NCI-H82 treated with DMSO at 0.1 percent for 48 hours (cell line): ENCODE results near the gene CR1.
A peak's percentile ranks its signal among the peaks of the same experiment; 100 is the strongest.
"Not testable (repeated sequence)": the region's sequence is repeated elsewhere in the genome, so short reads cannot be mapped to it uniquely, and the experiment has no call there.

Experiments used
- DNase-seq: peaks from one replicate; lab custom pipeline; 2025; ENCODE audit not compliant: unreplicated experiment; lab: John Stamatoyannopoulos, UW

CR1 gene

GRCh38 chr1:207638487-207639145 is 142.7 kb downstream of the CR1 start:
- DNase-seq, result not testable (repeated sequence)

GRCh38 chr1:207639362-207639761 is 143.4 kb downstream of the CR1 start:
- not testable (repeated sequence) for DNase-seq

- no peak for DNase-seq
These were observed 148.4 kb downstream of the CR1 start for GRCh38 chr1:207644166-207644851.

- peak; percentile 62 for DNase-seq
These were observed 149.1 kb downstream of the CR1 start, which contains the start of gene CR1L for GRCh38 chr1:207644852-207645634. TSS of gene CR1L (plus strand) at chr1:207645133. CDS start at chr1:207645234, 101 bp downstream.

- no peak for DNase-seq
These were observed 149.7 kb downstream of the CR1 start for GRCh38 chr1:207645635-207646081.

DNA sequence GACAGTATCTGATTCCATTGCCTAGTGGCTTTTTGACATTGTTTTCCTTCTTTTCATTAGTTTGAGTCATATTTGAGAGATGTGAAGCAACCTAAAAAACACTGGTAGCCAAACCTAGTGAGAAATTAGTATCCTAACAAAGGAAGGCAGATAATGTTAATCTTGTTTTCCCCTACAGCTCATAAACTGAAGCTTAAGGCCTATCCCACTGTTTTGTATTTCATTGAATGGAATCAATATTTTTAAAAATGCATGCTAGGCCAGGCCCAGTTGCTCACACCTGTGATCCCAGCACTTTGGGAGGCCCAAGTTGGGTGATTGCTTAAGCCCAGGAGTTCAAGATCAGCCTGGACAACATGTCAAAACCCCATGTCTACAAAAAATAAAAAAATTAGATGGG is 150.2 kb downstream of the CR1 start:
- DNase-seq, result no peak

DNA sequence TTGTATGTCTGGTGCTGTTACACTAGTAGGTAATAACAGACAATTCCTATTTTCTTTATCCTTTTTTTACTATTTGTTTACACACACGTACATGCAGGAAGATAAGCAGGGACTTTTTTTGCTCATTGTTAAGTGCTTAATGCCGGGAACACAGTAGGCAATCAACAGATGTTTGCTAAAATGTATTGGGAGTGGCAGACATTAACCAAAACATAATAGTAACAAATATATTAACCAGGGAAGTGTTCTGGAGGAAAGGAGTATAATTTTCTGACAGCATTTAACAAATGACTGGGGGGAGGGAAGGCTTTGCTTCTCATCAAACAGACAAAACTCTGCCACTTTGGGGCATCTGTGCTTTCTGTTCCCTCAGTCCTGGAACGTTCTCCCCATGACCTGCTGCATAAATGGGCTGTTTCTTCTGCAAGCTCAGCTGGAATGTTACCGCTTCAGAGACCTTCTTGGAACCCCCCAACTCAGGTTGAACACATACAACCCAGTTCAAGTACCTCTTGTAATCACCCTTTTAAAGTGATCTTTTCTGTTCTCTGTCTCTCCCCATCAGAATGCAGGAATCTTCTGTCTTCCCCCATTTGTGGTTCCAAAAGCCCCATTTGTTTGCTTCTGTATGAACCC is 151.1 kb downstream of the CR1 start:
- no peak for DNase-seq

DNA sequence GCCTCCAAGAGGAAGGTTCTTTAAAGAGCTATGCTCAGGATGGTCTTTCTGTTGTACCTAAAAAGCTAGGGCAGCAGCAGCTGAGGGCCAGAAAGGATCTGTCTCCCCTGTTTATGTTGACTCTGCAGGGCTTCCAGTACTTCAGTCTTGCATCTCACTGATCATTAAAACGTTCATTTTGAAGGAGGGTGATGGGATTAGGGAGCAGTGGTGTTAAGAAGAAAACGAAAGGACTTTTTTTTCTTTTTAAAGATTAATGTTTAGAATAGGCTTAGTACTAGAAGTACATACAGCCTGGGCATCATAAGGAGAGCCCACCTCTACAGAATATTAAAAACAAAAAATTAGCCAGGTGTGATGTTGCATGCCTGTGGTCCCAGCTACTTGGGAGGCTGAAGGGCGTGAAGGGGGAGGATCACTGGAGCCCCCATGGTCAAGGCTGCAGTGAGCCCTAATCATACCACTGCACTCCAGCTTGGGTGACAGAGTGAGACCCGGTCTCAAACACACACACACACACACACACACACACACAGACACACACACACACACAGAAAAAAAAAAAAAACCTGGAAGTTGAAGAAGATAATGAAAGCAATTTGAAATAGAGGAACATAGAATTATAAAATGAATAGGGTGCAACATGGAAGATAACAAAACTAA is 151.8 kb downstream of the CR1 start:
- no peak for DNase-seq

GRCh38 chr1:207648334-207649209 is 152.6 kb downstream of the CR1 start:
- no peak for DNase-seq

- DNase-seq, result no peak
These were observed 153.3 kb downstream of the CR1 start for GRCh38 chr1:207649210-207649753.

DNA sequence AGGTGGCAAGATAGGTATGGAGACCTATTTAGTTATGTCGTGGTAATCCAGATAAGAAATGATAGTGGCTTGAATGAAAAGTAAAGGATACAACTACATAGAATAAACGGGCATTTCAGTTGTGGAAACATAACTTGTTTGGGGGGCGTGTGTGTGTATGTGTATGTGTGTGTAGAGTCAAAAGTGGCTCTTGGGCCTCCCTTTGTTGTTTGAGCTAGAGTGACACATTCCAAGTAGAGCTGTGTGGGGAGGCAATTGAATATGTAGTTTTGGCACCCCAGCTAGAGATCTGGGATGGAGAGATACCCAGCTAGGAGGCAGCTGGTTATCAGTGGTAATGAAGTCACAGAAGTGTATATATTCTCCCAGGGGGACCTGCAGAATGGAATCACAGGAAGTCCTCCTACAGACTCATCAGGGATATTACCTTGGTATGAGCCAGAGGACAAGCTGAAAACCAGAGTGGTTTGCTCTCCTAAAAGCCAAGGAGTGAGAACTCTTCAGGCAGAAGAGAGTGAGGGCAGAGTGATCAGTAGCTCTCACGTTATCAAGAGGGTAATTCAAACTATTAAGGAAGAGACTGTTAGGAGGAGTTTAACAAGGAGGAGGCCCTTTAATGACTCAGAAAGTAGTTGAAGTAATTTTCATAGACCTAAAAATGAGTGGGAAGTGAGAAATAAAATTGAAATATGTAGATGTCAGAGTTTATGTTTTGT is 154.1 kb downstream of the CR1 start:
- DNase-seq, result no peak

DNA sequence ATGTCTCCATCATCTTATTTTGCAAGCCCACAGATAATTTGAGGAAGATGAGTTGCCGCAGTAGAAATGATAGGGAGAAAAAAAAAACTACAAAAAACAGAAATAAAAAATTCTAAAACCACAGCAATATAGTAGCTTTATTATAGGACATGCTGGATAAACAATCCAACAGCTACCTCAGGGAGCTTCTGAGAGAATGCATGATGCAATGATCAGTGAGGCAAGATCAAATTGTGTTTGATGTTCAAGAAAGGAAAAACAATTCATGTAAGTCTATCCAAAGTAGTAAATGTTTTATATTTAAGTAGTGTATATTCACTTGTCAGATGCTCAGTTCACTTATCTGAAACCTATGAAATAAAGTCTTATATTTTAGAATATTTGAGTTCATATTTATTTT is 155.6 kb downstream of the CR1 start:
- DNase-seq, result no peak

- DNase-seq, result no peak
These were observed 158.4 kb downstream of the CR1 start for GRCh38 chr1:207654320-207654719.

- DNase-seq, result no peak
These were observed 162.5 kb downstream of the CR1 start for GRCh38 chr1:207658408-207658807.

DNA sequence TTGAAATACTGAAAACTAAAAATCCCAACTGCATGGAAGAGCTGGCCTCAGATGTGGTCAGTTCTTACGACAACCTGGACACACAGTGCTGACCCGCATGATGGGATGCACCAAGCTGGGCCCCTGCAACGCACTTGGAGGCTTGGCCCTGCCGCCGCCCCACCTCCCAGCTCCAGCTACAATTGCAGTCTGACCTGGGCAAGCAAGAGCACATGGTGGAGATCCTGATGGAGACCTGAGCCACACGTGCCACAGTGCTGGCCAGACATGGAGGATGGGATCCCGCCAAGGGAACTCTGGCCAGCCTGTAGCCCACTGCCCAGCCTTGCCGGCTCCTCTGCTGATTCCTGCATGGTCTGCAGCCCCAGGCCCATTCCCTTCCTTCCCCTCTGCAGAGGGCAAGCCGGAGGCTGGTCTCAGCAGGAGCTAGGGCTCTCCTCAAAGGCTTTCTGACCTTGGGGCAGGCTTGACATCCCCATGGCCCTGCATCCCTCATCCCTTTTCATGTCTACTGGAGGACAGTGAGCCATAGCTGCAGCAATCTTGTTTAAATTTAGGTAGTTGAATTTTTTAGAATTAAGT is 163.0 kb downstream of the CR1 start:
- no peak for DNase-seq

DNA sequence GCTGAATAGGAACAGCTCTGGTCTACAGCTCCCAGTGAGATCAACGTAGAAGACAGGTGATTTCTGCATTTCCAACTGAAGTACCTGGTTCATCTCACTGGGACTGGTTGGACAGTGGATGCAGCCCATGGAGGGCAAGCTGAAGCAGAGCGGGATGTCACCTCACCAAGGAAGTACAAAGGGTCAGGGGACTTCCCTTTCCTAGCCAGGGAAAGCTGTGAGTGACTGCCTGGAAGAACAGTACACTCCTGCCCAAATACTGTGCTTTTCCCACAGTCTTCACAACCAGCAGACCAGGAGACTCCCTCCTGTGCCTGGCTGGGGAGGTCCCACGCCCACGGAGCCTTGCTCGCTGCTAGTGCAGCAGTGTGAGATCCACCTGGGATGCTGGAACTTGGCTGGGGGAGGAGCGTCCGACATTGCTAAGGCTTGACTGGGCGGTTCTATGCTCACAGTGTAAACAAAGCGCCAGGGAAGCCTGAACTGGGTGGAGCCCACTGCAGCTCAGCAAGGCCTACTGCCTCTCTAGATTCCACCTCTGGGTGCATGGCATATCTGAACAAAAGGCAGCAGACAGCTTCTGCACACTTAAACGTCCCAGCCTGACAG is 163.7 kb downstream of the CR1 start:
- no peak for DNase-seq

DNA sequence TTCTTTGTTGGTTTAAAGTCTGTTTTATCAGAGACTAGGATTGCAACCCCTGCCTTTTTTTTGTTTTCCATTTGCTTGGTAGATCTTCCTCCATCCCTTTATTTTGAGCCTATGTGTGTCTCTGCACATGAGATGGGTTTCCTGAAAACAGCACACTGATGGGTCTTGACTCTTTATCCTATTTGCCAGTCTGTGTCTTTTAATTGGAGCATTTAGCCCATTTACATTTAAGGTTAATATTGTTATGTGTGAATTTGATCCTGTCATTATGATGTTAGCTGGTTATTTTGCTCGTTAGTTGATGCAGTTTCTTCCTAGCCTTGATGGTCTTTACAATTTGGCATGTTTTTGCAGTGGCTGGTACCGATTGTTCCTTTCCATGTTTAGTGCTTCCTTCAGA is 165.5 kb downstream of the CR1 start:
- not testable (repeated sequence) for DNase-seq

DNA sequence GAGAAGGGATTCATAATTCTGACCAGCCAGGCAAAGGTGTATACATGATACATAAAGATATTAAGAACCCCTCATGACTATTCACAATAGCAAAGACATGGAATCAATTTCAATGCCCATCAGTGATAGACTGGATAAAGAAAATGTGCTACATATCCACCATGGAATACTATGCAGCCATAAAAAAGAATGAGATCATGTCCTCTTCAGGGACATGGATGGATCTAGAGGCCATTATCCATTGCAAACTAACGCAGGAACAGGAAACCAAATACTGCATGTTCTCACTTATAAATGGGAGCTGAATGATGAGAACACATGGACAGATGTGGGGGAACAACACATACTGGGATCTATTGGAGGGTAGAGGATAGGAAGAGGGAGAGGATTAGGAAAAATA is 170.4 kb downstream of the CR1 start:
- DNase-seq, result no peak
